Tibial artery (tissue), 4 donors: ENCODE results near the gene OSBPL8.

Experiments
- DNase-seq, 2 donors: peaks; one replicate each; pipeline ENCODE4 v3.0.0-alpha.2; 2019
- H3K27ac ChIP-seq, 2 donors: fragments of 200-600 bp; sonication (generic) in 1 of 2; 1 replicate in 1 of 2; 2 replicates in 1 of 2; pipeline ENCODE4 v1.5.1; 2018 to 2019; ENCODE audit warnings: mild to moderate bottlenecking in 1 of 2
- H3K27me3 ChIP-seq, 2 donors: fragments of 200-600 bp; sonication (generic) in 1 of 2; one replicate each; pipeline versions ENCODE4 v1.5.1 to v1.6.0; 2016 to 2019
- H3K36me3 ChIP-seq, 3 donors: fragments of 200-600 bp; sonication (generic) in 2 of 3; one replicate each; pipeline ENCODE4 v1.5.1; 2016 to 2019; ENCODE audit warnings: mild to moderate bottlenecking in 2 of 3
- H3K4me1 ChIP-seq, 4 donors: fragments of 200-600 bp; sonication (generic) in 2 of 4; 1 replicate in 3 of 4; 2 replicates in 1 of 4; pipeline ENCODE4 v1.5.1; 2016 to 2019
- H3K4me3 ChIP-seq, 2 donors: fragments of 200-600 bp; sonication (generic) in 1 of 2; 1 replicate in 1 of 2; 2 replicates in 1 of 2; pipeline ENCODE4 v1.5.1; 2018 to 2019; ENCODE audit warnings: mild to moderate bottlenecking in 2 of 2
- H3K9me3 ChIP-seq, 3 donors: fragments of 200-600 bp; sonication (generic) in 1 of 3; one replicate each; pipeline ENCODE4 v1.5.1; 2016 to 2019
- CTCF ChIP-seq, 2 experiments: fragments of 200-600 bp in 1 of 2; fragments of 450-650 bp in 1 of 2; IDR thresholded peaks; one replicate each; pipeline ENCODE4 v1.5.1; 2017 to 2019; ENCODE audit warnings: antibody characterized with exemption in 2 of 2, mild to moderate bottlenecking in 1 of 2, moderate library complexity in 1 of 2
- intact Hi-C: fragments of 100-400 bp; cut with DNase I; formaldehyde crosslinking; loops from one replicate; pipeline ENCODE4 v1.15.0; 2023; ENCODE audit warnings: low total_unique reads

OSBPL8 gene

GRCh38 chr12:76562130-76562529 lies 2.6 kb upstream of the OSBPL8 start:
- Histone ChIP-seq H3K27ac (no peak overlapping the region), H3K4me3 (no peak overlapping the region), H3K36me3 (no peaks in the 10 kb centered on the region), H3K4me1 (peaks cover 0 to 15% (median 8%) of the 10 kb centered on the region in 4 donors), H3K27me3 (no peaks in the 10 kb centered on the region), H3K9me3 (no peaks in the 10 kb centered on the region)
- DNase-seq = no peak
- intact Hi-C loops = no loop called here
- no peak for TF ChIP-seq CTCF (IDR thresholded peaks at IDR 0.05)

- Histone ChIP-seq H3K4me1 (peaks cover 0 to 21% (median 13%) of the 10 kb centered on the region in 4 donors), H3K27ac (peak overlapping the region; percentile 93 to 97), H3K36me3 (no peaks in the 10 kb centered on the region), H3K27me3 (no peaks in the 10 kb centered on the region), H3K4me3 (peak overlapping the region; percentile 69 to 93), H3K9me3 (no peaks in the 10 kb centered on the region)
- TF ChIP-seq CTCF (IDR thresholded peaks at IDR 0.05) = no peak
- intact Hi-C loops = no loop called here
- no peak for DNase-seq
These were observed 518 bp upstream of the OSBPL8 start for GRCh38 chr12:76560086-76560491.

GRCh38 chr12:76558684-76559399 lies 729 bp downstream of the OSBPL8 start:
- Histone ChIP-seq H3K36me3 (no peaks in the 10 kb centered on the region), H3K4me1 (peaks cover 0 to 34% (median 16%) of the 10 kb centered on the region in 4 donors), H3K27me3 (no peaks in the 10 kb centered on the region), H3K4me3 (peak overlapping the region; percentile 69 to 93), H3K27ac (peak overlapping the region; percentile 93 to 97), H3K9me3 (no peaks in the 10 kb centered on the region)
- TF ChIP-seq CTCF (IDR thresholded peaks at IDR 0.05) = no peak
- intact Hi-C loops = loop anchor here (10.0 kb wide), 1 partner anchor 214 kb away; the partner anchor contains the start of gene BBS10
- peak; percentile 37 to 74 for DNase-seq

GRCh38 chr12:76556368-76556767 lies 3.2 kb downstream of the OSBPL8 start:
- H3K27ac ChIP-seq = no peak overlapping the region
- H3K36me3 ChIP-seq = no peaks in the 10 kb centered on the region
- DNase-seq = no peak
- intact Hi-C loops = loop anchor here (10.0 kb wide), 1 partner anchor 212 kb away; the partner anchor contains the start of gene BBS10
- no peaks in the 10 kb centered on the region for H3K27me3 ChIP-seq
- H3K4me1 ChIP-seq = peaks cover 0 to 48% (median 16%) of the 10 kb centered on the region in 4 donors
- TF ChIP-seq CTCF (IDR thresholded peaks at IDR 0.05) = no peak
- H3K9me3 ChIP-seq = no peaks in the 10 kb centered on the region
- no peak overlapping the region for H3K4me3 ChIP-seq

GRCh38 chr12:76555797-76556196 lies 3.8 kb downstream of the OSBPL8 start:
- intact Hi-C loops = loop anchor here (10.0 kb wide), 1 partner anchor 211 kb away; the partner anchor contains the start of gene BBS10
- Histone ChIP-seq H3K4me3 (no peak overlapping the region), H3K27ac (no peak overlapping the region)

More at GRCh38 chr12:76555797-76556196, 3.8 kb downstream of the OSBPL8 start:
- DNase-seq = no peak
- no peak for TF ChIP-seq CTCF (IDR thresholded peaks at IDR 0.05)
- no peaks in the 10 kb centered on the region for H3K36me3 ChIP-seq
- peaks cover 0 to 48% (median 16%) of the 10 kb centered on the region in 4 donors for H3K4me1 ChIP-seq
- no peaks in the 10 kb centered on the region for H3K9me3 ChIP-seq
- H3K27me3 ChIP-seq = no peaks in the 10 kb centered on the region
